KOPT-K1 (cell line): ENCODE data around the gene FANCE.
"Not testable (repeated sequence)": the region's sequence is repeated elsewhere in the genome, so short reads cannot be mapped to it uniquely, and the experiment has no call there.

Experiments used
- H3K27ac ChIP-seq: fragments of 200-600 bp; sonication (generic); 2 replicates; pipeline ENCODE4 v1.5.1; 2016; ENCODE audit warnings: antibody characterized with exemption, mild to moderate bottlenecking, low read depth, low read length; ENCODE audit not compliant: poor library complexity, severe bottlenecking
- H3K36me3 ChIP-seq: fragments of 200-600 bp; sonication (generic); 2 replicates; pipeline ENCODE4 v1.5.1; 2017; ENCODE audit warnings: antibody characterized with exemption, mild to moderate bottlenecking, low read length, moderate library complexity; ENCODE audit not compliant: insufficient read depth
- H3K9me3 ChIP-seq: fragments of 200-600 bp; sonication (generic); 2 replicates; pipeline ENCODE4 v1.5.1; 2017; ENCODE audit warnings: antibody characterized with exemption, low read length, mild to moderate bottlenecking; ENCODE audit not compliant: insufficient read depth, poor library complexity, severe bottlenecking

FANCE gene

GRCh38 chr6:35425284-35425683 is 26.9 kb upstream of the FANCE start:
- H3K27ac ChIP-seq = no peak overlapping the region
- peaks cover 13% of the 10 kb centered on the region; the same call in 1 of the 2 replicates for H3K36me3 ChIP-seq
- H3K9me3 ChIP-seq = peaks cover 21% of the 10 kb centered on the region

GRCh38 chr6:35426074-35426473 is 26.1 kb upstream of the FANCE start:
- H3K9me3 ChIP-seq = peaks cover 23% of the 10 kb centered on the region
- no peak overlapping the region for H3K27ac ChIP-seq
- H3K36me3 ChIP-seq = peaks cover 13% of the 10 kb centered on the region; the same call in 1 of the 2 replicates

- peaks cover 5% of the 10 kb centered on the region; the same call in 1 of the 2 replicates for H3K36me3 ChIP-seq
- H3K27ac ChIP-seq = no peak overlapping the region
- peaks cover 23% of the 10 kb centered on the region for H3K9me3 ChIP-seq
Observed at GRCh38 chr6:35427435-35427834, 24.7 kb upstream of the FANCE start.

GRCh38 chr6:35427851-35428321 is 24.3 kb upstream of the FANCE start:
- Histone ChIP-seq H3K36me3 (peaks cover 5% of the 10 kb centered on the region; the same call in 1 of the 2 replicates), H3K27ac (no peak overlapping the region), H3K9me3 (peaks cover 23% of the 10 kb centered on the region)

GRCh38 chr6:35428421-35429149 is 23.6 kb upstream of the FANCE start:
- Histone ChIP-seq H3K27ac (no peak overlapping the region), H3K9me3 (peaks cover 23% of the 10 kb centered on the region), H3K36me3 (peaks cover 5% of the 10 kb centered on the region; the same call in 1 of the 2 replicates)

- Histone ChIP-seq H3K9me3 (peaks cover 23% of the 10 kb centered on the region), H3K36me3 (peaks cover 4% of the 10 kb centered on the region; the same call in 1 of the 2 replicates), H3K27ac (no peak overlapping the region)
Observed at GRCh38 chr6:35429463-35429862, 22.7 kb upstream of the FANCE start.

GRCh38 chr6:35432291-35432690 is 19.8 kb upstream of the FANCE start:
- Histone ChIP-seq H3K27ac (no peak overlapping the region), H3K9me3 (peaks cover 23% of the 10 kb centered on the region), H3K36me3 (no peaks in the 10 kb centered on the region)

- H3K36me3 ChIP-seq, H3K27ac ChIP-seq: not testable (repeated sequence)
- H3K9me3 ChIP-seq = peaks cover 23% of the 10 kb centered on the region
Observed at GRCh38 chr6:35432702-35433101, 19.4 kb upstream of the FANCE start.

GRCh38 chr6:35435074-35435837 is 16.9 kb upstream of the FANCE start:
- H3K9me3 ChIP-seq = peaks cover 2% of the 10 kb centered on the region
- no peak overlapping the region for H3K27ac ChIP-seq
- H3K36me3 ChIP-seq = no peaks in the 10 kb centered on the region

- Histone ChIP-seq H3K36me3 (no peaks in the 10 kb centered on the region), H3K9me3 (no peaks in the 10 kb centered on the region), H3K27ac (no peak overlapping the region)
Observed at GRCh38 chr6:35436071-35436857, 15.9 kb upstream of the FANCE start.

GRCh38 chr6:35438378-35439065 is 13.6 kb upstream of the FANCE start:
- H3K9me3 ChIP-seq, H3K36me3 ChIP-seq, H3K27ac ChIP-seq: not testable (repeated sequence)

GRCh38 chr6:35439308-35439707 is 12.8 kb upstream of the FANCE start:
- H3K36me3 ChIP-seq = no peaks in the 10 kb centered on the region
- H3K27ac ChIP-seq = no peak overlapping the region

GRCh38 chr6:35441205-35441604 is 10.9 kb upstream of the FANCE start:
- no peaks in the 10 kb centered on the region for H3K36me3 ChIP-seq
- H3K27ac ChIP-seq = no peak overlapping the region
- H3K9me3 ChIP-seq = no peaks in the 10 kb centered on the region

More at GRCh38 chr6:35439308-35439707, 12.8 kb upstream of the FANCE start:
- H3K9me3 ChIP-seq = no peaks in the 10 kb centered on the region

- Histone ChIP-seq H3K27ac (no peak overlapping the region), H3K36me3 (no peaks in the 10 kb centered on the region), H3K9me3 (no peaks in the 10 kb centered on the region)
Observed at GRCh38 chr6:35441642-35442041, 10.5 kb upstream of the FANCE start.
